Kidney (tissue), 14 donors: ENCODE results near the gene ZDHHC11. TPM values are rescaled to one million over a fixed set of nuclear protein-coding genes. Genes with fewer than 3 reads are reported as not detected.

Experiments
- DNase-seq, 5 donors: peaks; one replicate each; pipeline ENCODE4 v3.0.0-alpha.2; 2013 to 2020
- FAIRE-seq: peaks from 2 replicates; lab custom pipeline; 2012; peaks lifted over from hg19 to GRCh38; lab: Jason Lieb, UNC
- H3K27ac ChIP-seq, 2 donors: one replicate each; pipeline ENCODE4 v1.7.0; 2013; ENCODE audit warnings: low read depth in 2 of 2, low read length in 2 of 2, inconsistent platforms in 1 of 2
- H3K27me3 ChIP-seq: one replicate; pipeline ENCODE4 v1.7.1; 2013; ENCODE audit warnings: low read length, inconsistent platforms; ENCODE audit not compliant: control insufficient read depth, insufficient read depth
- H3K36me3 ChIP-seq, 3 donors: one replicate each; pipeline versions ENCODE4 v1.7.0 to v1.7.1; 2013; ENCODE audit warnings: low read length in 3 of 3, control low read depth in 1 of 3, inconsistent platforms in 1 of 3; ENCODE audit not compliant: insufficient read depth in 3 of 3, control insufficient read depth in 2 of 3
- H3K4me1 ChIP-seq, 3 donors: one replicate each; pipeline versions ENCODE4 v1.7.0 to v1.7.1; 2013; ENCODE audit warnings: low read length in 3 of 3, inconsistent platforms in 1 of 3, low read depth in 1 of 3; ENCODE audit not compliant: control insufficient read depth in 2 of 3, insufficient read depth in 2 of 3
- H3K4me3 ChIP-seq, 3 donors: one replicate each; pipeline versions ENCODE4 v1.7.0 to v1.8.1; 2013; ENCODE audit warnings: low read length in 3 of 3, control low read depth in 1 of 3, inconsistent platforms in 1 of 3
- H3K9ac ChIP-seq, 3 donors: one replicate each; pipeline versions ENCODE4 v1.7.0 to v1.7.1; 2013; ENCODE audit warnings: low read length in 3 of 3, control low read depth in 1 of 3, inconsistent platforms in 1 of 3
- H3K9me3 ChIP-seq, 3 donors: one replicate each; pipeline versions ENCODE4 v1.7.0 to v1.7.1; 2013; ENCODE audit warnings: low read length in 3 of 3, control low read depth in 1 of 3, inconsistent platforms in 1 of 3; ENCODE audit not compliant: control insufficient read depth in 2 of 3, insufficient read depth in 1 of 3
- intact Hi-C: fragments of 100-400 bp; cut with DNase I; formaldehyde crosslinking; loops from one replicate; pipeline ENCODE4 v1.11.1; 2022
- polyA plus RNA-seq: library from polyadenylated mRNA; stranded (reverse); fragments of 350-450 nt; fragmentation: Illumina TruSeq; extraction: RNeasy Lipid Tissue Mini Kit (QIAGEN cat#74804); gene quantifications from one replicate; pipeline ENCODE4 v1.2.3, GENCODE V29; 2014; ENCODE audit warnings: low read depth, low replicate concordance; ENCODE audit not compliant: insufficient read depth
- total RNA-seq: library from RNA; stranded (reverse); fragmentation: NEBNext Ultra II Directional; extraction: Animal tissue kit (Norgen Biotek cat#: 25700); gene quantifications from one replicate; pipeline ENCODE4 v1.2.1, GENCODE V29; 2021
- TF ChIP-seq, protein P1 (sequence below): IDR thresholded peaks from 3 replicates; pipeline ENCODE4 v1.5.1; 2012; ENCODE audit warnings: mild to moderate bottlenecking, moderate library complexity, borderline replicate concordance; ENCODE audit not compliant: insufficient read depth; ENCODE audit errors: extremely low read depth
- donor health status: control.
- donor health status: control.
- donor health status: control.
- donor health status: control.
- donor health status: control.
- donor health status: DM: yes; HTN: yes; CAD: no.
- donor health status: Normal renal cell carcinoma (clear cell type).

Gene ZDHHC11
- total and polyA plus RNA-seq, 2 donors from 2014 or later: 1.6 to 10.1 TPM

DNA sequence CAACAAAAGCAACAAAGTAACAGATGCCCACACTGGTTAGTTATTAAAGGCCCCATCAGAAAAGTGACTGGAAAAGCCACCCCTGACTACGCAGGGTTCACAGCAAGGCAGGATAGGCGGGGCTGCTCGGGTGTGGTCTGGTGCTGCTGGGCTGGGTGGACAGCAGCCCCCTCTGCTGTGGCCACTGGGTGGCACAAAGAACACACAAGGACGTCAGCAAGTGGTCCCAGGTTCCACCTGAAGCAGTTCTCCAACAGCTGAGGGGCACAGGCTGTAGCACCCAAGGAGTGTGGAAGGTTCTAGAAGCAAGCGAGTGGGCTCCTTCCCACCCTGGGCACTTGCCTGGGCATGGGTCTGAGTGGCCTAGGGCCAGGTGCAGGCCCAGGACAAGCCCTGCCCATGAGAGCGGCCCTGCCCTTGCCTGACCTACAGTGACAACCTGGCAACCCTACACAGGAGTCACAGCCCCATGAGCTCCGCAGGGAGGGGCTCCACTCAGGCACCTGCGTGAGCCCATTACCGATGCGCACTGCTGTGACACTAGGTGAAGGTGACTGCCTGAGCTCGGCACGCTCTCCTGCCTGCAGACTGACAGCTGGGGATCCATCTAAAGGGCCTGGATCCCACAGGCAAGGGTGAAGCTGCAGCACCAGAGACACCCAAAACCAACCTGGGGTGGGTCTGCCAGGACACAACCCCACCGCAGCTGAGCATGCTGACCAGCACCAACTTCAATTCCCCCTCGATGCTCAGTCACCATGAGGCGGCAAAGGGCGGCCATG lies 33.8 kb upstream of the ZDHHC11 start:
- intact Hi-C loops: no loop called here

DNA sequence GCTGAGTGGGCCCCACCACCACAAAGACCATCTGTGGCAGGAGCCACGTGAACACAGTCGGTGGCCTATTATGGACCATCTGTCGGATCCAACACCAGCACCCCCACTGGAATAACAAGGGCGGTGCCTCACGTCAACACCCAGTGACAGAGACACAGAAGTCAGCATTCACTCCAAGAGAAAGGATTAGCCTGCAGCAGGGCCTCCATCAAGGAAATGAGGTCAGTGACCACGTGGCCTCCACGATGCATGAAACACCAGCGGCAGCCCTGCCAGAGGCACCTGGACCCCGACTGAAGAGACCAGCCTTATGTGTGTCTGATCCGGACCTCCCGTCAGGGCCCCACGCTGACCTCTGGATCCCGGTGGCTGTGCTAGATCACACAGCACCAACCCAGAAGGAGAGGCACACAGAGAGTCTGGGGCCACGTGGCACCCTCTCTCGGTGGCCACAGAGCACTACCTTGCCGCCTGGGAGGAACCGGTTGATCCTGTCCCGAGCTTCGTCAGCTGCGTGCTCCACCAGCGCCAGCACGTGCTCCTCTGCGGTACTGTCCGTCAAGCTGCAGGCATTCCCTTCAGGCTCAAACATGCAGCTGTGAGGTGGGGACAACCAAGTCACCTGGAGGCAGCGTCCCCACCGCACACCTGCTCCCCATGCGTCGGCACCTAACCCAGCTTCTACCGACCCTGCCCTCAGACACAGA lies 32.8 kb upstream of the ZDHHC11 start:
- Histone ChIP-seq H3K27me3 (no peaks in the 10 kb centered on the region), H3K27ac (no peak overlapping the region), H3K9ac (no peak overlapping the region), H3K36me3 (peaks cover 7 to 63% (median 51%) of the 10 kb centered on the region in 3 donors), H3K9me3 (no peaks in the 10 kb centered on the region), H3K4me3 (no peak overlapping the region), H3K4me1 (no peaks in the 10 kb centered on the region)
- FAIRE-seq: no peak
- TF ChIP-seq, protein P1, sequence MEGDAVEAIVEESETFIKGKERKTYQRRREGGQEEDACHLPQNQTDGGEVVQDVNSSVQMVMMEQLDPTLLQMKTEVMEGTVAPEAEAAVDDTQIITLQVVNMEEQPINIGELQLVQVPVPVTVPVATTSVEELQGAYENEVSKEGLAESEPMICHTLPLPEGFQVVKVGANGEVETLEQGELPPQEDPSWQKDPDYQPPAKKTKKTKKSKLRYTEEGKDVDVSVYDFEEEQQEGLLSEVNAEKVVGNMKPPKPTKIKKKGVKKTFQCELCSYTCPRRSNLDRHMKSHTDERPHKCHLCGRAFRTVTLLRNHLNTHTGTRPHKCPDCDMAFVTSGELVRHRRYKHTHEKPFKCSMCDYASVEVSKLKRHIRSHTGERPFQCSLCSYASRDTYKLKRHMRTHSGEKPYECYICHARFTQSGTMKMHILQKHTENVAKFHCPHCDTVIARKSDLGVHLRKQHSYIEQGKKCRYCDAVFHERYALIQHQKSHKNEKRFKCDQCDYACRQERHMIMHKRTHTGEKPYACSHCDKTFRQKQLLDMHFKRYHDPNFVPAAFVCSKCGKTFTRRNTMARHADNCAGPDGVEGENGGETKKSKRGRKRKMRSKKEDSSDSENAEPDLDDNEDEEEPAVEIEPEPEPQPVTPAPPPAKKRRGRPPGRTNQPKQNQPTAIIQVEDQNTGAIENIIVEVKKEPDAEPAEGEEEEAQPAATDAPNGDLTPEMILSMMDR: no peak
- peak in 1 of 5 donors; percentile 22 for DNase-seq
- intact Hi-C loops: no loop called here

More for the DNA sequence above, 33.8 kb upstream of the ZDHHC11 start:
- Histone ChIP-seq H3K4me3 (no peak overlapping the region), H3K36me3 (peaks cover 10 to 72% (median 53%) of the 10 kb centered on the region in 3 donors), H3K9ac (no peak overlapping the region), H3K27me3 (no peaks in the 10 kb centered on the region), H3K9me3 (no peaks in the 10 kb centered on the region), H3K4me1 (no peaks in the 10 kb centered on the region), H3K27ac (no peak overlapping the region)
- no peak for DNase-seq
- no peak for FAIRE-seq
- TF ChIP-seq, protein P1: no peak

- intact Hi-C loops: no loop called here
- Histone ChIP-seq H3K9ac (no peak overlapping the region), H3K36me3 (peaks cover 5 to 65% (median 55%) of the 10 kb centered on the region in 3 donors), H3K27ac (no peak overlapping the region), H3K27me3 (no peaks in the 10 kb centered on the region), H3K9me3 (no peaks in the 10 kb centered on the region), H3K4me1 (no peaks in the 10 kb centered on the region), H3K4me3 (no peak overlapping the region)
- peak in 1 of 5 donors; percentile 44 for DNase-seq
- FAIRE-seq: no peak
- TF ChIP-seq, protein P1: no peak
Observed at GRCh38 chr5:882253-883183, 31.7 kb upstream of the ZDHHC11 start.
